GM12878 (cell line): ENCODE results near the gene MTRF1. TPM values are rescaled to one million over a fixed set of nuclear protein-coding genes. Genes with fewer than 3 reads are reported as not detected.

Experiments
- ATAC-seq: fragments of 200-7000 bp; cut with Tn5 transposase; 3 replicates; pipeline ENCODE4 v1.9.1; 2020; ENCODE audit warnings: mild to moderate bottlenecking, moderate library complexity
- BruUV-seq: library from RNA; stranded (reverse); fragments of 400-500 nt; replicated peaks from 2 replicates; lab custom pipeline; 2021; lab: Mats Ljungman, UMichigan
- CTCF ChIA-PET: fragments of 300-600 bp; sonication (Branson Sonifier 250); formaldehyde crosslinking; extraction: SDS; loops from one replicate; lab custom pipeline; 2021; ENCODE audit warnings: inconsistent platforms; lab: Yijun Ruan, JAX
- POLR2A ChIA-PET: fragments of 350-600 bp; formaldehyde crosslinking; extraction: SDS; loops from one replicate; lab custom pipeline; 2021; ENCODE audit warnings: inconsistent platforms; lab: Charles Lee
- RAD21 ChIA-PET: fragments of 300-600 bp; sonication (Branson Sonifier 250); formaldehyde crosslinking; loops from one replicate; lab custom pipeline; 2023; ENCODE audit warnings: antibody characterized with exemption; ENCODE audit not compliant: unreplicated experiment; lab: Charles Lee
- SMC1A ChIA-PET: fragments of 300-600 bp; sonication (Branson Sonifier 250); formaldehyde crosslinking; loops from one replicate; lab custom pipeline; 2023; ENCODE audit not compliant: unreplicated experiment, uncharacterized antibody; lab: Charles Lee
- DNase-seq: peaks from one replicate; pipeline ENCODE4 v3.0.0-alpha.2; 2011; ENCODE audit warnings: low read depth, low spot score
- FAIRE-seq: peaks from 3 replicates; lab custom pipeline; 2011; peaks lifted over from hg19 to GRCh38; lab: Jason Lieb, UNC
- H2AFZ ChIP-seq: 2 replicates; pipeline ENCODE4 v1.6.0; 2011; ENCODE audit warnings: low read depth, low read length, control low read depth; ENCODE audit not compliant: control insufficient read depth
- H3K27ac ChIP-seq: 2 replicates; pipeline ENCODE4 v1.5.1; 2011; ENCODE audit warnings: control low read depth; ENCODE audit not compliant: control insufficient read depth, insufficient read depth
- H3K27me3 ChIP-seq, 2 experiments: replicated peaks in 1 of 2; 2 replicates each; pipeline versions ENCODE4 v1.6.0 to v1.6.1; 2011; ENCODE audit warnings: low read length in 1 of 2; ENCODE audit not compliant: control insufficient read depth in 2 of 2, insufficient read depth in 2 of 2
- H3K36me3 ChIP-seq, 2 experiments: 2 replicates each; pipeline ENCODE4 v1.5.1; 2011; ENCODE audit warnings: low read length in 1 of 2; ENCODE audit not compliant: control insufficient read depth in 2 of 2, insufficient read depth in 2 of 2
- H3K4me1 ChIP-seq: 2 replicates; pipeline ENCODE4 v1.6.1; 2011; ENCODE audit warnings: mild to moderate bottlenecking, low read length, moderate library complexity, mixed read lengths; ENCODE audit not compliant: control insufficient read depth, insufficient read depth
- H3K4me2 ChIP-seq: 2 replicates; pipeline ENCODE4 v1.6.0; 2011; ENCODE audit warnings: control low read depth; ENCODE audit not compliant: control insufficient read depth, insufficient read depth
- H3K4me3 ChIP-seq: fragments of 200-600 bp; sonication (generic); 2 replicates; pipeline ENCODE4 v1.5.1; 2016
- H3K79me2 ChIP-seq: 2 replicates; pipeline ENCODE4 v1.6.0; 2011; ENCODE audit warnings: low read length; ENCODE audit not compliant: control insufficient read depth, insufficient read depth
- H3K9ac ChIP-seq: 2 replicates; pipeline ENCODE4 v1.8.0; 2011; ENCODE audit warnings: low read length, control low read depth, mixed read lengths; ENCODE audit not compliant: control insufficient read depth, insufficient read depth
- H3K9me3 ChIP-seq: replicated peaks from 3 replicates; pipeline ENCODE4 v1.5.1; 2011; ENCODE audit warnings: mild to moderate bottlenecking, low read length; ENCODE audit not compliant: control insufficient read depth, insufficient read depth
- H4K20me1 ChIP-seq: 2 replicates; pipeline ENCODE4 v1.6.0; 2011; ENCODE audit not compliant: control insufficient read depth, insufficient read depth
- CHD4 ChIP-seq: fragments of 200-600 bp; sonication (generic); IDR thresholded peaks from 2 replicates; pipeline ENCODE4 v1.6.1; 2016; ENCODE audit warnings: mild to moderate bottlenecking
- JUND ChIP-seq: IDR thresholded peaks from 2 replicates; pipeline ENCODE4 v1.6.1; 2012; ENCODE audit warnings: low read depth, mild to moderate bottlenecking, low read length, improper control_type of control experiment, moderate library complexity
- MYC ChIP-seq: IDR thresholded peaks from 2 replicates; pipeline ENCODE4 v1.6.1; 2011; ENCODE audit warnings: mild to moderate bottlenecking, low read length, moderate library complexity, inconsistent platforms; ENCODE audit not compliant: insufficient read depth, insufficient replicate concordance, insufficient read length, severe bottlenecking
- NFXL1 ChIP-seq: fragments of 450-650 bp; IDR thresholded peaks from 2 replicates; pipeline ENCODE4 v1.6.1; 2017; ENCODE audit warnings: antibody characterized with exemption, mild to moderate bottlenecking, borderline replicate concordance
- RAD21 ChIP-seq: IDR thresholded peaks from 2 replicates; pipeline ENCODE4 v1.6.1; 2011; ENCODE audit warnings: mild to moderate bottlenecking, low read depth, low read length, moderate library complexity; ENCODE audit not compliant: insufficient read depth
- RELA ChIP-seq: fragments of 450-650 bp; IDR thresholded peaks from 2 replicates; pipeline ENCODE4 v1.8.0; 2014; ENCODE audit warnings: borderline replicate concordance; ENCODE audit not compliant: partially characterized antibody
- SMC3 ChIP-seq: IDR thresholded peaks from 2 replicates; pipeline ENCODE4 v1.6.1; 2011; ENCODE audit warnings: low read length, improper control_type of control experiment, borderline replicate concordance
- ZNF274 ChIP-seq: IDR thresholded peaks from one replicate; pipeline ENCODE4 v1.8.0; 2011; ENCODE audit not compliant: insufficient read length, insufficient read depth
- WGBS: methylation state at CpG from one replicate; pipeline ENCODE4 v1.1.6; 2016; ENCODE audit warnings: low lambda C conversion rate; ENCODE audit not compliant: insufficient replicate concordance, insufficient coverage; ENCODE audit errors: missing lambda C conversion rate; 5-methylcytosine and 5-hydroxymethylcytosine counted together
- in situ Hi-C: fragments of 300-500 bp; cut with MboI; formaldehyde crosslinking; loops from 9 replicates; pipeline ENCODE4 v1.14.3; 2018; ENCODE audit warnings: mixed read lengths
- intact Hi-C: fragments of 100-400 bp; cut with micrococcal nuclease; formaldehyde crosslinking; loops from one replicate; pipeline ENCODE4 v1.14.2; 2022; ENCODE audit not compliant: unreplicated experiment
- polyA plus RNA-seq, 11 experiments: library from polyadenylated mRNA; depleted of rRNA in 4 of 11; unstranded in 6 of 11; stranded (reverse) in 5 of 11; fragments of >200 nt; fragmentation: Nextera tagmentation in 4 of 11; fragmentation: Illumina TruSeq in 1 of 11; extraction: Ambion mirVana in 4 of 11; extraction: Trizol in 1 of 11; gene quantifications; 1 replicate in 1 of 11; 2 replicates in 10 of 11; pipeline versions ENCODE4 v1.2.1 to v1.2.3, GENCODE V29; 2011 to 2016; ENCODE audit warnings: inconsistent platforms in 2 of 11, missing spikeins in 2 of 11, low read depth in 1 of 11
- total RNA-seq, 4 experiments: library from RNA; depleted of rRNA in 3 of 4; stranded (reverse); fragments of >200 nt in 3 of 4; fragmentation: Illumina TruSeq in 1 of 4; extraction: Trizol in 1 of 4; gene quantifications; 2 replicates each; pipeline versions ENCODE4 v1.2.1 to v1.2.3, GENCODE V29; 2013 to 2021
- TF ChIP-seq, protein P1 (sequence below): fragments of 450-650 bp; IDR thresholded peaks from 2 replicates; pipeline ENCODE4 v1.6.1; 2017; ENCODE audit warnings: mild to moderate bottlenecking, moderate library complexity
- TF ChIP-seq, protein P2 (sequence below): fragments of 450-650 bp; formaldehyde crosslinking; IDR thresholded peaks from 2 replicates; pipeline ENCODE4 v1.5.0; 2022; ENCODE audit warnings: mild to moderate bottlenecking, missing genetic modification characterization

Gene MTRF1
- total and polyA plus RNA-seq, 10 of the 15 experiments (the other 5 are each of a cell fraction or from before 2014, with no cell fraction given): 12.1 to 33.7 (median 20.6) TPM

DNA sequence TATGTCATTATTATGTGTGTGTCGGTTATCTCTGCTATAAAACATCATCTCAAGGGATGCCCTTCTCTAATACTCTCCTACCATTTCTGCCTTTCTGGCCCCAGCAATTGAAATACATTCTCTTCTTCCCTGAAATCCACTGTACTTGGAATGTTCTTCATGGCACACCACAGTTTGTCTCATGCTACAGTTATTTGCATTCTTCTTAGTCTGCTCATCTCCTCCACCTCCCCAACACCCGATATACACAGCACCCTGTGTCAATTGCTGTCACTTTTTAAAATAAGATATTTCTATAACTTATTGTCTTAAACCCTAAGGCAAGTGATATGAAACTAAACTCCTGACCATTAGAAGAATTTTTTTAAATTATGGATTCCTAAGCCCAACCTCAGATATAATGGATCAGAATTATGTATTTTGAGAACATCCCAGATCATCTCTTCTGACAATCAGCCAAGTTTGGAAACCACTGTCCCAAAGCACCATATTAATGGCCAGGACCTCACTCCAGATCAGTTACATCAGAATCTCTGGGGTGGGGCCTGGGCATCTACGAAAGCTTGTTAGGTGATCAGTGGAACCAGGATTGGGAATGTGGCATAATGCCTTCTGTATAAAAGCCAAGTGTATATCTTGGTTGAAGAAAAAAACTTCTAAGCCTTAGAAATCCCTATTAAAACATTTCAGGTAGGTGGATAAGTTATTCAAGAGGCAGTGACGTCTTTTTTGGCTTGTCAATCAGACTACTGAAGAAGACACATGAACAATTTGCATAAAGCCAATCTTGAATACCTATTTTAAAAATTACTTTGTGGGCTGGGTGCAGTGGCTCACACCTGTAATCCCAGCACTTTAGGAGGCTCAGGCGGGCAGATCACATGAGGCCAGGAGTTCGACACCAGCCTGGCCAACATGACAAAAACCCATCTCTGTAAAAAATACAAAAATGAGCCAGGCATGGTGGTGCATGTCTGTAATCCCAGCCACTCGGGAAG, 39.0 kb downstream of the MTRF1 start:
- no peak for ATAC-seq
- ChIA-PET POLR2A (no interaction called here), CTCF (no interaction called here), RAD21 (no interaction called here), SMC1A (no interaction called here)
- H3K4me1 ChIP-seq: no peaks in the 10 kb centered on the region
- intact Hi-C loops (no loop called here), in situ Hi-C loops (loop anchor here (5.0 kb wide), 1 partner anchor 152 kb away; no protein-coding TSS in a partner anchor)
- no TSS peak for BruUV-seq
- TF ChIP-seq NFXL1 (no peak), MYC (no peak), ZNF274 (no peak), RELA (no peak), JUND (no peak), SMC3 (no peak), CHD4 (no peak), RAD21 (no peak)
- TF ChIP-seq, protein P1, sequence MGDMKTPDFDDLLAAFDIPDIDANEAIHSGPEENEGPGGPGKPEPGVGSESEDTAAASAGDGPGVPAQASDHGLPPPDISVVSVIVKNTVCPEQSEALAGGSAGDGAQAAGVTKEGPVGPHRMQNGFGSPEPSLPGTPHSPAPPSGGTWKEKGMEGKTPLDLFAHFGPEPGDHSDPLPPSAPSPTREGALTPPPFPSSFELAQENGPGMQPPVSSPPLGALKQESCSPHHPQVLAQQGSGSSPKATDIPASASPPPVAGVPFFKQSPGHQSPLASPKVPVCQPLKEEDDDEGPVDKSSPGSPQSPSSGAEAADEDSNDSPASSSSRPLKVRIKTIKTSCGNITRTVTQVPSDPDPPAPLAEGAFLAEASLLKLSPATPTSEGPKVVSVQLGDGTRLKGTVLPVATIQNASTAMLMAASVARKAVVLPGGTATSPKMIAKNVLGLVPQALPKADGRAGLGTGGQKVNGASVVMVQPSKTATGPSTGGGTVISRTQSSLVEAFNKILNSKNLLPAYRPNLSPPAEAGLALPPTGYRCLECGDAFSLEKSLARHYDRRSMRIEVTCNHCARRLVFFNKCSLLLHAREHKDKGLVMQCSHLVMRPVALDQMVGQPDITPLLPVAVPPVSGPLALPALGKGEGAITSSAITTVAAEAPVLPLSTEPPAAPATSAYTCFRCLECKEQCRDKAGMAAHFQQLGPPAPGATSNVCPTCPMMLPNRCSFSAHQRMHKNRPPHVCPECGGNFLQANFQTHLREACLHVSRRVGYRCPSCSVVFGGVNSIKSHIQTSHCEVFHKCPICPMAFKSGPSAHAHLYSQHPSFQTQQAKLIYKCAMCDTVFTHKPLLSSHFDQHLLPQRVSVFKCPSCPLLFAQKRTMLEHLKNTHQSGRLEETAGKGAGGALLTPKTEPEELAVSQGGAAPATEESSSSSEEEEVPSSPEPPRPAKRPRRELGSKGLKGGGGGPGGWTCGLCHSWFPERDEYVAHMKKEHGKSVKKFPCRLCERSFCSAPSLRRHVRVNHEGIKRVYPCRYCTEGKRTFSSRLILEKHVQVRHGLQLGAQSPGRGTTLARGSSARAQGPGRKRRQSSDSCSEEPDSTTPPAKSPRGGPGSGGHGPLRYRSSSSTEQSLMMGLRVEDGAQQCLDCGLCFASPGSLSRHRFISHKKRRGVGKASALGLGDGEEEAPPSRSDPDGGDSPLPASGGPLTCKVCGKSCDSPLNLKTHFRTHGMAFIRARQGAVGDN: no peak
- TF ChIP-seq, protein P2, sequence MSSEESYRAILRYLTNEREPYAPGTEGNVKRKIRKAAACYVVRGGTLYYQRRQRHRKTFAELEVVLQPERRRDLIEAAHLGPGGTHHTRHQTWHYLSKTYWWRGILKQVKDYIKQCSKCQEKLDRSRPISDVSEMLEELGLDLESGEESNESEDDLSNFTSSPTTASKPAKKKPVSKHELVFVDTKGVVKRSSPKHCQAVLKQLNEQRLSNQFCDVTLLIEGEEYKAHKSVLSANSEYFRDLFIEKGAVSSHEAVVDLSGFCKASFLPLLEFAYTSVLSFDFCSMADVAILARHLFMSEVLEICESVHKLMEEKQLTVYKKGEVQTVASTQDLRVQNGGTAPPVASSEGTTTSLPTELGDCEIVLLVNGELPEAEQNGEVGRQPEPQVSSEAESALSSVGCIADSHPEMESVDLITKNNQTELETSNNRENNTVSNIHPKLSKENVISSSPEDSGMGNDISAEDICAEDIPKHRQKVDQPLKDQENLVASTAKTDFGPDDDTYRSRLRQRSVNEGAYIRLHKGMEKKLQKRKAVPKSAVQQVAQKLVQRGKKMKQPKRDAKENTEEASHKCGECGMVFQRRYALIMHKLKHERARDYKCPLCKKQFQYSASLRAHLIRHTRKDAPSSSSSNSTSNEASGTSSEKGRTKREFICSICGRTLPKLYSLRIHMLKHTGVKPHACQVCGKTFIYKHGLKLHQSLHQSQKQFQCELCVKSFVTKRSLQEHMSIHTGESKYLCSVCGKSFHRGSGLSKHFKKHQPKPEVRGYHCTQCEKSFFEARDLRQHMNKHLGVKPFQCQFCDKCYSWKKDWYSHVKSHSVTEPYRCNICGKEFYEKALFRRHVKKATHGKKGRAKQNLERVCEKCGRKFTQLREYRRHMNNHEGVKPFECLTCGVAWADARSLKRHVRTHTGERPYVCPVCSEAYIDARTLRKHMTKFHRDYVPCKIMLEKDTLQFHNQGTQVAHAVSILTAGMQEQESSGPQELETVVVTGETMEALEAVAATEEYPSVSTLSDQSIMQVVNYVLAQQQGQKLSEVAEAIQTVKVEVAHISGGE (CRISPR knock-in tag): no peak
- H3K4me3 ChIP-seq: no peak overlapping the region
- no peak overlapping the region for H3K27ac ChIP-seq
- H3K27me3 ChIP-seq: no peaks in the 10 kb centered on the region
- no peak for FAIRE-seq
- no peaks in the 10 kb centered on the region for H3K79me2 ChIP-seq
- H4K20me1 ChIP-seq: no peaks in the 10 kb centered on the region
- no peaks in the 10 kb centered on the region for H3K9me3 ChIP-seq
- no peak overlapping the region for H3K9ac ChIP-seq
- WGBS: 87% methylated on average over 7 of the region's 7 CpGs
- no peak overlapping the region for H2AFZ ChIP-seq
- no peak for DNase-seq
- H3K4me2 ChIP-seq: no peak overlapping the region
- peaks cover 0 to 13% of the 10 kb centered on the region in 2 experiments for H3K36me3 ChIP-seq
